GM19193 (cell line): ENCODE results near the gene AGAP1.

Experiments
- POLR2A ChIP-seq: IDR thresholded peaks from 4 replicates; pipeline ENCODE4 v1.6.1; 2011; ENCODE audit not compliant: insufficient read depth, insufficient read length; ENCODE audit errors: extremely low read depth

The AGAP1 gene

GRCh38 chr2:235511187-235511661 lies 17.4 kb downstream of the AGAP1 start:
- no peak for TF ChIP-seq POLR2A

- no peak for TF ChIP-seq POLR2A
Measured at GRCh38 chr2:235511751-235512698, 18.2 kb downstream of the AGAP1 start.

DNA sequence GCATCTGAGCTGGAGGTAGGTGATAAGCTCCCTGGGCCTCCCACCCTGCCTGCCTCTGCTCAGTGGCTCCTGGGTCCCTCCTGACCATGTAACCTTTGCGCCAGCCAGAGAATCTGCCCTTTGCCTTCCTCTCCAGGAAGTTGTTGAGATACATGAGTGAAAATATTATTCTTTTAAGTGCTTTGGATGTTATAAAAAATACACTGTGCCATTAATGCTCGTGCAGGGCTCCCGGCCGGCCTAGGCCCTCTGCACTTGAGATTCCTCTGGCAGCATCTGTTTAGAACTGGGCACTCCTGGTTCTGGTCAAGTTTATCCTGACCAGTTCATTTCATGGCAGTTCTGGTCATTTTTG lies 18.8 kb downstream of the AGAP1 start:
- no peak for TF ChIP-seq POLR2A

GRCh38 chr2:235513984-235514626 lies 20.3 kb downstream of the AGAP1 start:
- no peak for TF ChIP-seq POLR2A

GRCh38 chr2:235514627-235515363 lies 21.0 kb downstream of the AGAP1 start:
- TF ChIP-seq POLR2A = no peak

- no peak for TF ChIP-seq POLR2A
Measured at GRCh38 chr2:235515364-235515742, 21.5 kb downstream of the AGAP1 start.

DNA sequence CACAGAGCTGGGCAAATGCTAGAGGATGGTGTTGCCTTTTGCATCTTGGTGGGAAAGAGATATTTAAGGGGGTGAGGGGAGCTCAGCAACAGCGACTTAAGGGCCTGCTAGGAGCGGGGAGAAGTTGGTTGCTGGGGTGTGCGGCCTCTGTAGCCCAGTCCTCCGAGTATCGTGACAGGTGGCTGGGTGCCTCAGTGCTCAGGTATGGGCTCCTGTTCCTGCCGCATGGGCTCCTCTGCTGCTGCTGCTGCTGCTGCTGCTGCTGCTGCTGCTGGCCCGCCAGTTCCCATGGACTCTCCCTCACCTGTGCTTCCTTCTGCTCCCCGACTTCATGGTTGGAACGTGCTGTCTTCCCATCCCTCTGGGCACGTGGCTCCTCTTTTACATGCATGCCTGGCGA lies 22.0 kb downstream of the AGAP1 start:
- TF ChIP-seq POLR2A = no peak

DNA sequence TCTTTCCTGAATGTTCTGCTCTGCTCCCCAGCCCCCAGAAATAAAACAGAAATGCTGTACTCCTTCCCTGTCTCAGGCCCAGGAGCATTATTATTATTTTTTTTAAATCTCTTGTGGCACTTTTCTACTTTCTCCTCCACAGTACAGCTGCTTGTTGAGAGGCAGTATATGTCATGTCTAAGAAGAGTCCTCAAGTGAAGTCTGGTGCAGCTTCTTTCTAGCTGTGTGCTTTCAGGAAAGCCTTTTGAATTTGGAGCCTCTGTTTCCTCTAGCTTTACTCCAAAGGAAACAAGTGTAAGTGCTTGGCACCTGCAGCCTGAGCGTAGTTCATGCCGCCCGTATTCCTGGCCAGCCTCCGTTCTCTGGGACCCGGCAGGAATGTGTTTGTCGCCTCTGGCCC lies 22.4 kb downstream of the AGAP1 start:
- no peak for TF ChIP-seq POLR2A

- TF ChIP-seq POLR2A = no peak
Measured at GRCh38 chr2:235518322-235519090, 24.7 kb downstream of the AGAP1 start.

DNA sequence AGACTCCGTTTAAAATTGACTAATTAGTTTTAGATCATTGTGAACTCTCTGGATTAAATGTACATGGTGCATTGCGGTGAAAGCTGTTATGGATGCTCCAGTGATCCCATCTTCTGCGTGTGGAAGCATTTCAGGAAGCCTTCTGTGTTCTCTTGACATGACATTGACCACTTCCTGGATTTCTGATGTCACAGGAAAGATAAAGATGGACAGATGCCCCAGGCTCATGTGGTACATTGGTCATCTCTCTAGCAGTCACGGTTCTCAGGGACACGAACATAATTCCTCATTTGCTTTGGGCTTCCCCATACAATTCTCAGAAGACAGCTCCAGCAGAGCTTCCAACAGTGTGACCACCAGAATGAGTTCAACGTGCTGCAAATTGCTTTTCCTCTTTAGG lies 26.9 kb downstream of the AGAP1 start:
- no peak for TF ChIP-seq POLR2A

- TF ChIP-seq POLR2A = no peak
Measured at GRCh38 chr2:235521844-235522243, 28.0 kb downstream of the AGAP1 start.

GRCh38 chr2:235523021-235523420 lies 29.2 kb downstream of the AGAP1 start:
- no peak for TF ChIP-seq POLR2A

GRCh38 chr2:235523486-235524150 lies 29.8 kb downstream of the AGAP1 start:
- no peak for TF ChIP-seq POLR2A

DNA sequence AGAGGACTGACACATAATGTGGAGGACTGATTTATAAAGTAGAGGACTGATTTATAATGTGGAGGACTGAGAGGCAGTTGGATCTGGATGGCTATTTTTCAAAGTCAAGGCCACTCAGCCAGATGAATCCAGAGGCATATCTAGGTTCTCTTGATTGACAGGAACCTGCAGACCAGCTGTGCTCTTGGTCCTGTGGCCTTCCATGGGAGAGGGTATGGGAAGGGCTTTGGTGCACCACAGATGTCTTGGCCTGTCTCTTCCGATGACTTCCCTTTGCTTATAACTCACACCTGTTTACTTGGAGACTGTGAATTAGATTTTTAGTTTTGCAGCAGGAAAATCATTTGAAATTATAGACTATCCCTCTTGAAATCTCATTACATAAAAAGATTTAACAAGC lies 32.3 kb downstream of the AGAP1 start:
- no peak for TF ChIP-seq POLR2A

GRCh38 chr2:235527806-235528469 lies 34.1 kb downstream of the AGAP1 start:
- no peak for TF ChIP-seq POLR2A
